Esophagus muscularis mucosa (tissue), 4 donors: ENCODE results near the gene ZFY.

ENCODE experiments used
- CTCF ChIP-seq, 3 experiments: fragments of 200-600 bp in 2 of 3; fragments of 450-650 bp in 1 of 3; sonication (generic) in 2 of 3; IDR thresholded peaks; one replicate each; pipeline ENCODE4 v1.5.1; 2017 to 2019; ENCODE audit warnings: antibody characterized with exemption in 3 of 3, mild to moderate bottlenecking in 2 of 3, moderate library complexity in 1 of 3
- EP300 ChIP-seq: sonication (generic); formaldehyde crosslinking; IDR thresholded peaks from one replicate; pipeline ENCODE4 v1.6.1; 2017; ENCODE audit warnings: antibody characterized with exemption
- POLR2A ChIP-seq: fragments of 450-650 bp; IDR thresholded peaks from one replicate; pipeline ENCODE4 v1.6.1; 2017; ENCODE audit warnings: antibody characterized with exemption, moderate library complexity, mild to moderate bottlenecking, low read depth
- POLR2AphosphoS5 ChIP-seq, 2 donors: sonication (generic); formaldehyde crosslinking; IDR thresholded peaks; one replicate each; pipeline ENCODE4 v1.6.1; 2017; ENCODE audit warnings: antibody characterized with exemption in 2 of 2

- TF ChIP-seq CTCF (IDR thresholded peaks at IDR 0.05) (no peak), POLR2A (no peak), POLR2AphosphoS5 (IDR thresholded peaks at IDR 0.05) (no peak), EP300 (no peak)
These were observed 49.3 kb downstream of the ZFY start for GRCh38 chrY:2984491-2984890.
